Measurements from ENCODE around the gene ADCY1. TPM values are rescaled to one million over a fixed set of nuclear protein-coding genes. Genes with fewer than 3 reads are reported as not detected.

The ADCY1 gene
- total RNA-seq, 6 experiments from 2014 or later = 0.20 TPM; not detected in 5

DNA sequence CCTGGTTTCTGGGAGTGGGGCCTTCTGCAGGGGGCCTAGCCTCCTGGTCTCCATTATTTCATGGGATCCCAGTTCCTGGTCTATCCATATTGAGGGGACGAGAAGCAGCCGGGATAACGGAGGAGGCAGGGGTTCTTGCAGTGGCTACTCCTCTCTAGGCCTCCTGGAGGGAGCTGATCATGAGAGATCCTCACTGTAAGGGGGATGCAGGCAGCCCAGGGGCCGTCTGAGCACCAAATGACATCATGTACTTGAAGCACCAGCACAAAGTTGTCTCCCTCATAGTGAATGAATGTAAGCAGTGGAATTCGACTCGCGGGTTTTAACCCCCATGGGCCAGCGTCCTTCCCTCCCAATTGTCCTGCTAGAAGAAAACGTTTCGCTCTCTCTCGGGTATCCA, 964 bp upstream of the ADCY1 start:
- no peaks in the 10 kb centered on the region for H3K4me1 Mint-ChIP-seq (ENCODE audit: low read depth)
- H3K4me3 Mint-ChIP-seq = no peak overlapping the region
- no peaks in the 10 kb centered on the region for H3K36me3 Mint-ChIP-seq (ENCODE audit: low read depth)
- H3K27ac Mint-ChIP-seq = no peak overlapping the region
- no peak for DNase-seq
- peaks cover 35% of the 10 kb centered on the region for H3K27me3 Mint-ChIP-seq (ENCODE audit: insufficient read depth)
- TF ChIP-seq, protein P1, sequence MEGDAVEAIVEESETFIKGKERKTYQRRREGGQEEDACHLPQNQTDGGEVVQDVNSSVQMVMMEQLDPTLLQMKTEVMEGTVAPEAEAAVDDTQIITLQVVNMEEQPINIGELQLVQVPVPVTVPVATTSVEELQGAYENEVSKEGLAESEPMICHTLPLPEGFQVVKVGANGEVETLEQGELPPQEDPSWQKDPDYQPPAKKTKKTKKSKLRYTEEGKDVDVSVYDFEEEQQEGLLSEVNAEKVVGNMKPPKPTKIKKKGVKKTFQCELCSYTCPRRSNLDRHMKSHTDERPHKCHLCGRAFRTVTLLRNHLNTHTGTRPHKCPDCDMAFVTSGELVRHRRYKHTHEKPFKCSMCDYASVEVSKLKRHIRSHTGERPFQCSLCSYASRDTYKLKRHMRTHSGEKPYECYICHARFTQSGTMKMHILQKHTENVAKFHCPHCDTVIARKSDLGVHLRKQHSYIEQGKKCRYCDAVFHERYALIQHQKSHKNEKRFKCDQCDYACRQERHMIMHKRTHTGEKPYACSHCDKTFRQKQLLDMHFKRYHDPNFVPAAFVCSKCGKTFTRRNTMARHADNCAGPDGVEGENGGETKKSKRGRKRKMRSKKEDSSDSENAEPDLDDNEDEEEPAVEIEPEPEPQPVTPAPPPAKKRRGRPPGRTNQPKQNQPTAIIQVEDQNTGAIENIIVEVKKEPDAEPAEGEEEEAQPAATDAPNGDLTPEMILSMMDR (IDR thresholded peaks at IDR 0.05) = no peak
- H3K9me3 Mint-ChIP-seq = no peaks in the 10 kb centered on the region

DNA sequence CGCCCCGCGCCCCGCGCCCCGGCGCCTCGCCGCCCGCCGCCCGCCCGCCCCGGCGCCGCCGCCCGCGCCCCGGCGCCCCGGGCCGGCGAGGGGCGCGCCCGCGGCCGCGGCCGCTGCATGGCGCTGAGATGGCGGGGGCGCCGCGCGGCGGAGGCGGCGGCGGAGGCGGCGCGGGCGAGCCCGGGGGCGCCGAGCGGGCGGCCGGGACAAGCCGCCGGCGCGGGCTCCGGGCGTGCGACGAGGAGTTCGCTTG, 174 bp downstream of the ADCY1 start:
- no peaks in the 10 kb centered on the region for H3K9me3 Mint-ChIP-seq
- no peak for DNase-seq
- H3K27me3 Mint-ChIP-seq (ENCODE audit: insufficient read depth) = peaks cover 35% of the 10 kb centered on the region
- TF ChIP-seq, protein P1 (IDR thresholded peaks at IDR 0.05) = no peak
- H3K4me3 Mint-ChIP-seq = no peak overlapping the region
- no peaks in the 10 kb centered on the region for H3K4me1 Mint-ChIP-seq (ENCODE audit: low read depth)
- no peak overlapping the region for H3K27ac Mint-ChIP-seq
- H3K36me3 Mint-ChIP-seq (ENCODE audit: low read depth) = no peaks in the 10 kb centered on the region

DNA sequence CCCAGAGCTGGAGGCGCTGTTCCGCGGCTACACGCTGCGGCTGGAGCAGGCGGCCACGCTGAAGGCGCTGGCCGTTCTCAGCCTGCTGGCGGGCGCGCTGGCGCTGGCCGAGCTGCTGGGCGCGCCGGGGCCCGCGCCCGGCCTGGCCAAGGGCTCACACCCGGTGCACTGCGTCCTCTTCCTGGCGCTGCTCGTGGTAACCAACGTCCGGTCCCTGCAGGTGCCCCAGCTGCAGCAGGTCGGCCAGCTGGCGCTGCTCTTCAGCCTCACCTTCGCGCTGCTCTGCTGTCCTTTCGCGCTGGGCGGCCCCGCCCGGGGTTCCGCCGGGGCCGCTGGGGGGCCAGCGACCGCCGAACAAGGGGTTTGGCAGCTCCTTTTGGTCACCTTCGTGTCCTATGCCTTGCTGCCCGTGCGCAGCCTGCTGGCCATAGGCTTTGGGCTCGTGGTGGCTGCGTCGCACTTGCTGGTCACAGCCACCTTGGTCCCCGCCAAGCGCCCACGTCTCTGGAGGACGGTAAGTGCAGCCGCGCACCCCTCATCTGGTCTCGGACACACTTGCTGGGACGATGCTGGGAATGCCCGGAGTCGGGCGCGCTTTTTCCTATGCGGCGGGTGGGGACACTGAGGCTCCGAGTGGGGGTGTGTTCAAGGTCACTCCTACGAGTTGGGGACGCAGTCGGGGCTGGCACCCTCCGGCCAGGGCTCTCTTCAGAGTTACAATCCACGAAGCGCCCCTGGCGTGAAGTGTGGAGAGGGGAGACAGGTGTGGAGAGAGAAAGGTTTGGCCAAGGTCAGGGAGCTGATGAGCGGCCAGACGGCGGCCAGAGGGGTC, 717 bp downstream of the ADCY1 start:
- H3K27me3 Mint-ChIP-seq (ENCODE audit: insufficient read depth) = peaks cover 32% of the 10 kb centered on the region
- H3K36me3 Mint-ChIP-seq (ENCODE audit: low read depth) = no peaks in the 10 kb centered on the region
- TF ChIP-seq, protein P1 (IDR thresholded peaks at IDR 0.05) = no peak
- no peak overlapping the region for H3K27ac Mint-ChIP-seq
- no peaks in the 10 kb centered on the region for H3K9me3 Mint-ChIP-seq
- no peaks in the 10 kb centered on the region for H3K4me1 Mint-ChIP-seq (ENCODE audit: low read depth)
- no peak for DNase-seq
- no peak overlapping the region for H3K4me3 Mint-ChIP-seq

DNA sequence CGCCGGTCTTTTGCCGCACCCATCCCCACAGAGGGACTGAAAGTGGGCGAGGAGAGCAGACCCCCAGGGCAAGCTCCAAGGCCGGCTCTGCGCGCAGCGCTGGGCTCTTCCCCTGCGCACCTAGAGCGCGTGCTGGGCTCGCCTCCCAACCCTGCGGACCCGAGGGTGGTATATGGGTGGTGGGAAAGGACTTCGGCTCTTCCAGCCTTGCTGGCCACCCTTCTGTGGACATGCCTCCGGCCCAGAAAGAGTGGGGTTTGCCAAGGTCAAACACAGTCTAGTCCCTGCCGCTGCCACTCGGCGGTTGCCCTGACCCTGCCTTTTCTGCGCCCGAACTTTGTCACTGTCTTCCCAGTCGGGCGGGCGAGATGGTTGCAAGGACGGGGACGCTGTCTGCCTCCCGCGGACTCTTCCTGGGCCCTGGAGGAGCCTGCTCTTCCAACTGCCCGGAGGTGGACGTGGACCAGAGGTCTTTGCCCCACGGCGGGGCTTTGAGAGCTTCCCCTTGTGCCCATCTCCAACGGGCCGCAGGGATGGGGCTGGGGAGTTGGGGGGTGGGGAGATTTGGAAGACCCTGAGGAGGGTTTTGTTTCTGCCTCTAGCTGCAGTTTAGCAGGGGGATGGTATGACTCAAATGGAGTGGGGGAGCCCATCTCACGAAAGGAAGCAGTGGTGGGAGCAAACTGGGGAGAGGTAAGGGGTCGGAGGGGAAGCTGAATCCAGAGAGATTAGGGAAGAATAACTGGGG, 1.5 kb downstream of the ADCY1 start:
- Mint-ChIP-seq H3K4me3 (no peak overlapping the region), H3K27me3 (ENCODE audit: insufficient read depth) (peaks cover 34% of the 10 kb centered on the region), H3K36me3 (ENCODE audit: low read depth) (no peaks in the 10 kb centered on the region)

DNA sequence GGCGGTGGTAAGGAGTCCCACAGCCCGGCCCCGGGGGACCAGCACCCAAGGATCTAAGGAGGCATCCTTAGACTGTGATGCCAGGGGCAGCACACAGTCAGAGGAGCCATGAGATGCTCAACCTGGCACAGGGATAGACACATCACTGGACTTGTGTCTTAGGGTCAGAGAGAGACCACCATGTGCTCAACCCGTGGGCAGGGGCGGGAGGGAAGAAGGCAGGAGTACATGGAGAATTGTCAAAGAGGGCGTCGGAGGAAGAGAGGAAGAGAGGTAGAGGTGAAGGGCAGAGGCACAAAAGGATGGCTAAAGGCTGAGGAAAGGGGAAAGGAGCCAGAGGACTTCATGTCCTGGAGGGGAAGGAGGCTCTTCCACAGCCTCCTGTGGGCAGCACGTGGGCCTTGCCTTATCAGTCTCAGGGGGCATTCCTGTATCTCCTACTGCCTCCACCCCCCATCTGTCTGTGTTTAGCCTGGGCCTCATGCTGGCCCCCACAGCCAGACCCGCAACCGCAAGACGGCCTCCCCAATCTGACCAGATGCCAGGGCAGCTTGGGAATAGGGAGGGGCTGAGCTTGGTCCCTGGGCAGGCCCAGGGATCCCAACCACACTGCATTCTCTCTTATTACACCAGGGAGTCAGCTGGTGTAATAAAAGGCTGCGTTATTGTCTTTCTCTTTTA, 2.2 kb downstream of the ADCY1 start:
- H3K9me3 Mint-ChIP-seq = no peaks in the 10 kb centered on the region
- peaks cover 36% of the 10 kb centered on the region for H3K27me3 Mint-ChIP-seq (ENCODE audit: insufficient read depth)
- H3K36me3 Mint-ChIP-seq (ENCODE audit: low read depth) = no peaks in the 10 kb centered on the region
- no peak overlapping the region for H3K27ac Mint-ChIP-seq
- no peak overlapping the region for H3K4me3 Mint-ChIP-seq
- H3K4me1 Mint-ChIP-seq (ENCODE audit: low read depth) = no peaks in the 10 kb centered on the region
- TF ChIP-seq, protein P1 (IDR thresholded peaks at IDR 0.05) = no peak
- no peak for DNase-seq

More for the DNA sequence above, 1.5 kb downstream of the ADCY1 start:
- Mint-ChIP-seq H3K9me3 (no peaks in the 10 kb centered on the region), H3K4me1 (ENCODE audit: low read depth) (no peaks in the 10 kb centered on the region), H3K27ac (no peak overlapping the region)
- TF ChIP-seq, protein P1 (IDR thresholded peaks at IDR 0.05) = no peak
- DNase-seq = no peak
